ENCODE results near the gene PCBP4.

GRCh38 chr3:52004906-52005395 is 37.7 kb upstream of the PCBP4 start:
- no peak for TF ChIP-seq CTCF (IDR thresholded peaks at IDR 0.05)
- TF ChIP-seq POLR2A (IDR thresholded peaks at IDR 0.05), result no peak

All from body of pancreas (tissue), 4 donors.